Chondrocyte (in vitro differentiated cells): ENCODE measurements around the gene MEIS1. TPM values are rescaled to one million over a fixed set of nuclear protein-coding genes. Genes with fewer than 3 reads are reported as not detected.

ENCODE experiments used
- DNase-seq: peaks from one replicate; pipeline ENCODE4 v3.0.0; 2021; ENCODE audit warnings: mixed read lengths, low spot score
- H3K27ac Mint-ChIP-seq: one replicate; pipeline ENCODE4 v1.8.0; 2021; ENCODE audit warnings: mild to moderate bottlenecking, moderate library complexity, mixed read lengths; ENCODE audit not compliant: unreplicated experiment
- H3K27me3 Mint-ChIP-seq: 2 replicates; pipeline ENCODE4 v1.8.0; 2021; ENCODE audit warnings: low read depth, mixed read lengths
- H3K36me3 Mint-ChIP-seq: 2 replicates; pipeline ENCODE4 v1.8.0; 2021; ENCODE audit warnings: low read depth, mixed read lengths
- H3K4me1 Mint-ChIP-seq: 2 replicates; pipeline ENCODE4 v1.8.0; 2021; ENCODE audit warnings: low read depth, mild to moderate bottlenecking, mixed read lengths
- H3K4me3 Mint-ChIP-seq: one replicate; pipeline ENCODE4 v1.8.0; 2021; ENCODE audit warnings: mild to moderate bottlenecking, moderate library complexity, mixed read lengths; ENCODE audit not compliant: unreplicated experiment
- H3K9me3 Mint-ChIP-seq: 2 replicates; pipeline ENCODE4 v1.8.0; 2021; ENCODE audit warnings: low read depth, mixed read lengths
- CTCF ChIP-seq: fragments of 200-600 bp; sonication (generic); IDR thresholded peaks from 2 replicates; pipeline ENCODE4 v1.5.0; 2021; ENCODE audit warnings: antibody characterized with exemption, mild to moderate bottlenecking, moderate library complexity
- total RNA-seq: library from RNA; stranded (reverse); gene quantifications from 3 replicates; pipeline ENCODE4 v1.2.1, GENCODE V29; 2021

The MEIS1 gene
- total RNA-seq, 1 donor from 2014 or later, result 18.5 TPM

DNA sequence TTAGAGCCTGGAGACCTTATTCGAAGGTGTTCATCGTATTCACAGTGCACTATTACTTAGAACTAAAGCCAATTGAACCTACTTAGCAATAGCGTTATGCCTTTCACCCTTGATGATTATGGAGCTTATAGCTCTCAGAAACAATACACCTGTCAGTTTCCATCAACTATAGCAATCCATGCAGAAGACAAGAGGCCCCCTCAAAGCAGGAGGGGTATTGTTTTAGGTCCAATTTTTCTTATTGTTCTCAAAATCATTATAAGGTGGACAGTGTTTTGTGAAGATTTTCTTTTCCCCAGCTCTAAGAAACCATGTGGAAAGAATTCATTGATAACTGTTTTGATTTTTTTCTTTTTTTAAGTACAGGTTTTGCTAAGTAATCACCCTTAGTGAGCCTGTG, 135.5 kb downstream of the MEIS1 start:
- no peak for DNase-seq
- H3K27me3 Mint-ChIP-seq, result peaks cover 2% of the 10 kb centered on the region
- peaks cover 24% of the 10 kb centered on the region for H3K4me1 Mint-ChIP-seq
- H3K9me3 Mint-ChIP-seq, result no peaks in the 10 kb centered on the region
- no peak overlapping the region for H3K4me3 Mint-ChIP-seq
- peaks cover 3% of the 10 kb centered on the region for H3K36me3 Mint-ChIP-seq
- no peak overlapping the region for H3K27ac Mint-ChIP-seq
- TF ChIP-seq CTCF, result no peak

GRCh38 chr2:66571918-66572317, 137.0 kb downstream of the MEIS1 start:
- peaks cover 6% of the 10 kb centered on the region for H3K27me3 Mint-ChIP-seq
- peaks cover 3% of the 10 kb centered on the region for H3K36me3 Mint-ChIP-seq
- no peak for TF ChIP-seq CTCF
- no peak overlapping the region for H3K27ac Mint-ChIP-seq
- no peak overlapping the region for H3K4me3 Mint-ChIP-seq
- H3K9me3 Mint-ChIP-seq, result no peaks in the 10 kb centered on the region
- peaks cover 29% of the 10 kb centered on the region for H3K4me1 Mint-ChIP-seq
- no peak for DNase-seq

GRCh38 chr2:66572391-66572790, 137.5 kb downstream of the MEIS1 start:
- Mint-ChIP-seq H3K36me3 (peaks cover 3% of the 10 kb centered on the region), H3K27me3 (peaks cover 10% of the 10 kb centered on the region), H3K4me1 (peaks cover 33% of the 10 kb centered on the region), H3K4me3 (no peak overlapping the region), H3K9me3 (no peaks in the 10 kb centered on the region), H3K27ac (no peak overlapping the region)
- TF ChIP-seq CTCF, result no peak
- DNase-seq, result no peak

DNA sequence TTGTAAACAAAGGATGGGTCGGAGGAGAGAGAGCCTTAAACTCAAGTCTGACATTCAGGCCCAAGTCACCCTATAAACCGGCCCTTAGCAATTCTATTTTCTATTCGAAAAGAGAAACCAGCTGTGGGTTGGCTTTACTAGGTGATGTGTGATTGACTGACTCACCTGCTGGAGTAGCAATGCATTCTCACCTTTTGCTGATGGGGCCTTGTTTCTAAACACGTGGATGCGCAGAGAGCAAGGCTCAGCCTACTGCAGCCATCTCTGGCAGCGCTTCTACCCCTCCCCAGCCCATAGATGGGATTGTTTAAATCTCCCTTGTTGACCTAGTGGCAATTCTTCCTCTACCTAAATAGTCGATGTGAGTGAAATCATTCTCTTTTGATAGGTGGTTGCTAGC, 138.5 kb downstream of the MEIS1 start:
- H3K4me3 Mint-ChIP-seq, result no peak overlapping the region
- TF ChIP-seq CTCF, result no peak
- peaks cover 3% of the 10 kb centered on the region for H3K36me3 Mint-ChIP-seq
- no peaks in the 10 kb centered on the region for H3K9me3 Mint-ChIP-seq
- H3K27me3 Mint-ChIP-seq, result peaks cover 19% of the 10 kb centered on the region
- no peak for DNase-seq
- peaks cover 39% of the 10 kb centered on the region for H3K4me1 Mint-ChIP-seq
- H3K27ac Mint-ChIP-seq, result no peak overlapping the region

GRCh38 chr2:66573821-66574233, 138.9 kb downstream of the MEIS1 start:
- H3K27me3 Mint-ChIP-seq, result peaks cover 23% of the 10 kb centered on the region
- no peak overlapping the region for H3K27ac Mint-ChIP-seq
- H3K9me3 Mint-ChIP-seq, result no peaks in the 10 kb centered on the region
- peaks cover 40% of the 10 kb centered on the region for H3K4me1 Mint-ChIP-seq
- no peak overlapping the region for H3K4me3 Mint-ChIP-seq
- no peak for DNase-seq
- peaks cover 3% of the 10 kb centered on the region for H3K36me3 Mint-ChIP-seq
- no peak for TF ChIP-seq CTCF
